Measurements from ENCODE around the gene NPAS2.

GRCh38 chr2:100948942-100949811, 129.2 kb downstream of the NPAS2 start:
- TF ChIP-seq CTCF (IDR thresholded peaks at IDR 0.05) (no peak), POLR2A (IDR thresholded peaks at IDR 0.05) (no peak)

Measured in adrenal gland (tissue), 5 donors.